SK-N-SH (cell line): Measurements from ENCODE around the gene FGFRL1. TPM values are rescaled to one million over a fixed set of nuclear protein-coding genes. Genes with fewer than 3 reads are reported as not detected.

Experiments
- CTCF ChIA-PET: fragments of 300-600, 350-600 bp; formaldehyde crosslinking; extraction: SDS; loops from one replicate; lab custom pipeline; 2021; lab: Yijun Ruan, JAX
- POLR2A ChIA-PET: fragments of 350-600 bp; sonication (Branson Sonifier 250); formaldehyde crosslinking; extraction: SDS; loops from one replicate; lab custom pipeline; 2020; ENCODE audit warnings: antibody characterized with exemption, inconsistent platforms; lab: Yijun Ruan, JAX
- DNase-seq: peaks from one replicate; pipeline ENCODE4 v3.0.0; 2012
- H2AFZ ChIP-seq: fragments of 200-600 bp; sonication (generic); 2 replicates; pipeline ENCODE4 v1.8.1; 2016; ENCODE audit warnings: antibody characterized with exemption, mild to moderate bottlenecking, low read depth
- H3F3A ChIP-seq: fragments of 200-600 bp; sonication (generic); replicated peaks from 2 replicates; pipeline ENCODE3; 2016; ENCODE audit warnings: antibody characterized with exemption, mild to moderate bottlenecking; ENCODE audit not compliant: insufficient read depth
- H3K27ac ChIP-seq, 2 experiments: fragments of 200-500 bp in 1 of 2; fragments of 200-600 bp in 1 of 2; sonication (Bioruptor generic) in 1 of 2; sonication (generic), shearing (Covaris generic) in 1 of 2; 2 replicates each; pipeline versions ENCODE4 v1.5.1 to v1.6.1; 2014 to 2016; ENCODE audit warnings: low read depth in 2 of 2, inconsistent platforms in 1 of 2, low read length in 1 of 2, mild to moderate bottlenecking in 1 of 2, mixed read lengths in 1 of 2
- H3K27me3 ChIP-seq: fragments of 200-600 bp; sonication (generic), shearing (Covaris generic); 2 replicates; pipeline ENCODE4 v1.6.1; 2016; ENCODE audit warnings: mixed run types; ENCODE audit not compliant: insufficient read depth
- H3K36me3 ChIP-seq, 2 experiments: fragments of 200-500 bp in 1 of 2; fragments of 200-600 bp in 1 of 2; sonication (Bioruptor generic) in 1 of 2; sonication (generic) in 1 of 2; replicated peaks in 1 of 2; 2 replicates each; pipeline versions ENCODE3 to v1.5.1; 2014 to 2016; ENCODE audit warnings: low read length in 1 of 2, mild to moderate bottlenecking in 1 of 2; ENCODE audit not compliant: insufficient read depth in 2 of 2, control insufficient read depth in 1 of 2
- H3K4me1 ChIP-seq, 2 experiments: fragments of 200-500 bp in 1 of 2; fragments of 200-600 bp in 1 of 2; sonication (Bioruptor generic) in 1 of 2; sonication (generic), shearing (Covaris generic) in 1 of 2; 2 replicates each; pipeline versions ENCODE4 v1.5.1 to v1.6.1; 2014 to 2016; ENCODE audit warnings: low read depth in 1 of 2, low read length in 1 of 2, mixed run types in 1 of 2; ENCODE audit not compliant: insufficient read depth in 2 of 2, control insufficient read depth in 1 of 2
- H3K4me2 ChIP-seq: fragments of 200-600 bp; sonication (generic), shearing (Covaris generic); 2 replicates; pipeline ENCODE4 v1.6.1; 2017; ENCODE audit warnings: mixed run types
- H3K4me3 ChIP-seq, 2 experiments: fragments of 200-500 bp in 1 of 2; fragments of 200-600 bp in 1 of 2; sonication (Bioruptor generic) in 1 of 2; sonication (generic), shearing (Covaris generic) in 1 of 2; 2 replicates each; pipeline versions ENCODE4 v1.5.1 to v1.8.1; 2014 to 2016; ENCODE audit warnings: low read depth in 2 of 2, inconsistent platforms in 1 of 2, low read length in 1 of 2, mild to moderate bottlenecking in 1 of 2, mixed read lengths in 1 of 2, moderate library complexity in 1 of 2
- H3K79me2 ChIP-seq: fragments of 200-600 bp; sonication (generic); 2 replicates; pipeline ENCODE4 v1.8.1; 2017; ENCODE audit warnings: mild to moderate bottlenecking; ENCODE audit not compliant: insufficient read depth
- H3K9ac ChIP-seq: fragments of 200-600 bp; sonication (generic); 2 replicates; pipeline ENCODE4 v1.6.1; 2017; ENCODE audit warnings: mixed run types
- H3K9me2 ChIP-seq: fragments of 200-600 bp; sonication (generic); 2 replicates; pipeline ENCODE4 v1.6.1; 2017; ENCODE audit warnings: mixed run types
- H3K9me3 ChIP-seq: fragments of 200-600 bp; sonication (generic); 2 replicates; pipeline ENCODE4 v1.6.1; 2017; ENCODE audit warnings: mixed run types, mild to moderate bottlenecking, moderate library complexity
- H4K20me1 ChIP-seq: fragments of 200-600 bp; sonication (generic); 2 replicates; pipeline ENCODE4 v1.6.1; 2017; ENCODE audit warnings: mild to moderate bottlenecking, mixed run types; ENCODE audit not compliant: insufficient read depth
- CHD2 ChIP-seq: fragments of 150-350 bp; IDR thresholded peaks from 2 replicates; pipeline ENCODE4 v1.6.1; 2018; ENCODE audit warnings: low read length; ENCODE audit not compliant: partially characterized antibody
- EZH2phosphoT487 ChIP-seq: fragments of 200-600 bp; sonication (generic); IDR thresholded peaks from 2 replicates; pipeline ENCODE4 v1.6.1; 2017; ENCODE audit warnings: low read depth, mixed run types, mild to moderate bottlenecking, antibody characterized with exemption, moderate library complexity, borderline replicate concordance
- FOXJ3 ChIP-seq: sonication (generic); formaldehyde crosslinking; IDR thresholded peaks from 2 replicates; pipeline ENCODE4 v1.5.1; 2020; ENCODE audit warnings: mild to moderate bottlenecking, missing genetic modification reagents
- FOXM1 ChIP-seq: IDR thresholded peaks from 2 replicates; pipeline ENCODE4 v1.4.0; 2012; ENCODE audit warnings: low read depth, mild to moderate bottlenecking
- GABPA ChIP-seq: IDR thresholded peaks from 2 replicates; pipeline ENCODE4 v1.4.0; 2012; ENCODE audit warnings: low read depth, mild to moderate bottlenecking
- MEF2A ChIP-seq: IDR thresholded peaks from 2 replicates; pipeline ENCODE4 v1.4.0; 2012; ENCODE audit warnings: low read depth, borderline replicate concordance
- MXI1 ChIP-seq: IDR thresholded peaks from 2 replicates; pipeline ENCODE4 v1.6.1; 2012; ENCODE audit warnings: mild to moderate bottlenecking, low read depth, low read length, improper control_type of control experiment
- NFIC ChIP-seq: IDR thresholded peaks from 2 replicates; pipeline ENCODE4 v1.4.0; 2012; ENCODE audit warnings: borderline replicate concordance
- POLR2AphosphoS5 ChIP-seq: IDR thresholded peaks from 2 replicates; pipeline ENCODE4 v1.6.1; 2012; ENCODE audit warnings: low read depth, low read length
- RCOR1 ChIP-seq: fragments of 150-350 bp; IDR thresholded peaks from 2 replicates; pipeline ENCODE4 v1.6.1; 2017; ENCODE audit warnings: antibody characterized with exemption, low read length
- RFX5 ChIP-seq: IDR thresholded peaks from 2 replicates; pipeline ENCODE4 v1.6.1; 2012; ENCODE audit warnings: mild to moderate bottlenecking, improper control_type of control experiment, low read length
- RXRA ChIP-seq: IDR thresholded peaks from 2 replicates; pipeline ENCODE4 v1.4.0; 2012; ENCODE audit warnings: low read depth, mild to moderate bottlenecking, borderline replicate concordance
- SIN3A ChIP-seq: IDR thresholded peaks from 2 replicates; pipeline ENCODE4 v1.6.1; 2012; ENCODE audit warnings: low read depth, mild to moderate bottlenecking, low read length, moderate library complexity, borderline replicate concordance
- SMC3 ChIP-seq: IDR thresholded peaks from 2 replicates; pipeline ENCODE4 v1.6.1; 2012; ENCODE audit warnings: low read depth, low read length, improper control_type of control experiment
- TAF1 ChIP-seq: IDR thresholded peaks from 2 replicates; pipeline ENCODE4 v1.6.1; 2012; ENCODE audit warnings: low read depth, mild to moderate bottlenecking, low read length, moderate library complexity, borderline replicate concordance
- TCF12 ChIP-seq: IDR thresholded peaks from 2 replicates; pipeline ENCODE4 v1.4.0; 2012
- TEAD4 ChIP-seq: IDR thresholded peaks from 2 replicates; pipeline ENCODE4 v1.4.0; 2012; ENCODE audit warnings: mild to moderate bottlenecking, borderline replicate concordance; ENCODE audit not compliant: insufficient read depth
- YY1 ChIP-seq: IDR thresholded peaks from 2 replicates; pipeline ENCODE4 v1.4.0; 2012; ENCODE audit warnings: low read depth, mild to moderate bottlenecking
- WGBS: methylation state at CpG from one replicate; pipeline ENCODE4 v1.1.6; 2017; ENCODE audit warnings: low lambda C conversion rate; 5-methylcytosine and 5-hydroxymethylcytosine counted together
- polyA plus RNA-seq, 3 experiments: library from polyadenylated mRNA; depleted of rRNA; stranded (reverse); fragments of >200 nt; gene quantifications; 2 replicates each; pipeline ENCODE4 v1.2.3, GENCODE V29; 2012
- TF ChIP-seq, protein P1 (sequence below): IDR thresholded peaks from 2 replicates; pipeline ENCODE4 v1.6.1; 2012; ENCODE audit warnings: mild to moderate bottlenecking, low read depth, low read length, moderate library complexity
- TF ChIP-seq, protein P2 (sequence below): fragments of 200-600 bp; sonication (generic); IDR thresholded peaks from 2 replicates; pipeline ENCODE4 v1.6.1; 2017; ENCODE audit warnings: antibody characterized with exemption, mild to moderate bottlenecking, moderate library complexity
- TF ChIP-seq, protein P3 (sequence below): fragments of 150-350 bp; IDR thresholded peaks from 2 replicates; pipeline ENCODE4 v1.6.1; 2017; ENCODE audit warnings: antibody characterized with exemption, low read length, low read depth, borderline replicate concordance
- TF ChIP-seq, protein P4 (sequence below): IDR thresholded peaks from 2 replicates; pipeline ENCODE4 v1.4.0; 2012; ENCODE audit warnings: low read depth, borderline replicate concordance
- TF ChIP-seq, protein P5 (sequence below): IDR thresholded peaks from 2 replicates; pipeline ENCODE4 v1.4.0; 2012; ENCODE audit warnings: low read depth, borderline replicate concordance

FGFRL1 gene
- polyA plus RNA-seq, 1 of the 3 experiments (the other 2 are of a cell fraction) = 22.5 TPM

DNA sequence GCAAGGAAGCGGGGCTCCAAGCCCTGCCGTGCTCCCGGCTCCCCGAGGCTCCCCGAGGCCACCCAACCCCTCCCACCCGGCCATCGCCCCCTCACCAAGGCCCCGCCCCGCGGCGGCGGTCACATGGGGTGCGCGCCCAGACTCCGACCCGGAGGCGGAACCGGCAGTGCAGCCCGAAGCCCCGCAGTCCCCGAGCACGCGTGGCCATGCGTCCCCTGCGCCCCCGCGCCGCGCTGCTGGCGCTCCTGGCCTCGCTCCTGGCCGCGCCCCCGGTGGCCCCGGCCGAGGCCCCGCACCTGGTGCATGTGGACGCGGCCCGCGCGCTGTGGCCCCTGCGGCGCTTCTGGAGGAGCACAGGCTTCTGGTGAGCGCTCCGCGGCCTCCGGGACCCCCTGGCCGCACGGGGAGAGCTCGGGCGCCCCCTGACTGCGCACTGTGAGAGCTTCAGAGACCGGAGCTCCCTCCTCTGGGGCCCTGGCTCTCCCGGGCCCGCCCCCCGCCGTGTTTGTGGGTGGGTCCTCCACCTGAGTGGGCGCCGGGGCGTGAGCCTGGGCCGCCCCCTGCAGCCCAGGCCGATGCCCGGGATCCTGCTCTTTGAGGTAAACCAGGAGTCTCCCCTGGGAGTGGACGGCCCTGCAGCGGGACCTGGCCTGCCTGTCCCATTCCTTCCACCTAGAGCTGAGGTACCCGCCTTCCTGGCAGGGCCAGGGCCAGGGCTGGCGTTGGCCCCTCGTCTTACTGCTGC, 24.4 kb upstream of the FGFRL1 start, which contains the start of gene IDUA:
IDUA (plus strand) TSS at position 166 of the 745 bp plus-strand sequence; CDS start at position 207, 41 bp downstream.
- peak within 1 kb of the TSS; percentile 88; the same call in 1 of the 2 replicates for H2AFZ ChIP-seq
- POLR2A ChIA-PET = interaction anchor here (1.0 to 1.4 kb wide), 4 partner anchors 12 to 61 kb away, joined by 3 to 5 read pairs (median 4); partner anchors contain the start of genes GAK and TMEM175
- H3K4me1 ChIP-seq = peaks cover 10 to 17% of the 10 kb centered on the region in 2 experiments; a peak in 1 of 4 replicates
- H3K27ac ChIP-seq = peak within 1 kb of the TSS; percentile 55 to 82
- H3F3A ChIP-seq = no peaks in the 10 kb centered on the region
- H3K79me2 ChIP-seq = peaks cover 7% of the 10 kb centered on the region; the same call in 1 of the 2 replicates
- H3K9ac ChIP-seq = peak within 1 kb of the TSS; percentile 77
- H3K9me3 ChIP-seq = no peaks in the 10 kb centered on the region
- peak within 1 kb of the TSS; percentile 95 for H3K4me2 ChIP-seq
- no peaks in the 10 kb centered on the region for H3K9me2 ChIP-seq
- peak within 1 kb of the TSS; percentile 76 to 85 for H3K4me3 ChIP-seq
- 5% methylated on average over 9 of the region's 69 CpGs for WGBS
- CTCF ChIA-PET = interaction anchor here (0.6 to 2.6 kb wide), 20 partner anchors 11 to 303 kb away, joined by 3 to 27 read pairs (median 6); partner anchors contain the start of genes GAK and TMEM175
- H4K20me1 ChIP-seq = no peaks in the 10 kb centered on the region
- no peaks in the 10 kb centered on the region for H3K27me3 ChIP-seq
- peak; percentile 97 for DNase-seq
- peaks cover 0 to 16% of the 10 kb centered on the region in 2 experiments for H3K36me3 ChIP-seq
- no peak for TF ChIP-seq MEF2A
- TF ChIP-seq, protein P1, sequence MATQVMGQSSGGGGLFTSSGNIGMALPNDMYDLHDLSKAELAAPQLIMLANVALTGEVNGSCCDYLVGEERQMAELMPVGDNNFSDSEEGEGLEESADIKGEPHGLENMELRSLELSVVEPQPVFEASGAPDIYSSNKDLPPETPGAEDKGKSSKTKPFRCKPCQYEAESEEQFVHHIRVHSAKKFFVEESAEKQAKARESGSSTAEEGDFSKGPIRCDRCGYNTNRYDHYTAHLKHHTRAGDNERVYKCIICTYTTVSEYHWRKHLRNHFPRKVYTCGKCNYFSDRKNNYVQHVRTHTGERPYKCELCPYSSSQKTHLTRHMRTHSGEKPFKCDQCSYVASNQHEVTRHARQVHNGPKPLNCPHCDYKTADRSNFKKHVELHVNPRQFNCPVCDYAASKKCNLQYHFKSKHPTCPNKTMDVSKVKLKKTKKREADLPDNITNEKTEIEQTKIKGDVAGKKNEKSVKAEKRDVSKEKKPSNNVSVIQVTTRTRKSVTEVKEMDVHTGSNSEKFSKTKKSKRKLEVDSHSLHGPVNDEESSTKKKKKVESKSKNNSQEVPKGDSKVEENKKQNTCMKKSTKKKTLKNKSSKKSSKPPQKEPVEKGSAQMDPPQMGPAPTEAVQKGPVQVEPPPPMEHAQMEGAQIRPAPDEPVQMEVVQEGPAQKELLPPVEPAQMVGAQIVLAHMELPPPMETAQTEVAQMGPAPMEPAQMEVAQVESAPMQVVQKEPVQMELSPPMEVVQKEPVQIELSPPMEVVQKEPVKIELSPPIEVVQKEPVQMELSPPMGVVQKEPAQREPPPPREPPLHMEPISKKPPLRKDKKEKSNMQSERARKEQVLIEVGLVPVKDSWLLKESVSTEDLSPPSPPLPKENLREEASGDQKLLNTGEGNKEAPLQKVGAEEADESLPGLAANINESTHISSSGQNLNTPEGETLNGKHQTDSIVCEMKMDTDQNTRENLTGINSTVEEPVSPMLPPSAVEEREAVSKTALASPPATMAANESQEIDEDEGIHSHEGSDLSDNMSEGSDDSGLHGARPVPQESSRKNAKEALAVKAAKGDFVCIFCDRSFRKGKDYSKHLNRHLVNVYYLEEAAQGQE = no peak
- TF ChIP-seq POLR2AphosphoS5 = peak; percentile 46; the same call in 1 of the 2 replicates
- no peak for TF ChIP-seq EZH2phosphoT487
- TF ChIP-seq, protein P2, sequence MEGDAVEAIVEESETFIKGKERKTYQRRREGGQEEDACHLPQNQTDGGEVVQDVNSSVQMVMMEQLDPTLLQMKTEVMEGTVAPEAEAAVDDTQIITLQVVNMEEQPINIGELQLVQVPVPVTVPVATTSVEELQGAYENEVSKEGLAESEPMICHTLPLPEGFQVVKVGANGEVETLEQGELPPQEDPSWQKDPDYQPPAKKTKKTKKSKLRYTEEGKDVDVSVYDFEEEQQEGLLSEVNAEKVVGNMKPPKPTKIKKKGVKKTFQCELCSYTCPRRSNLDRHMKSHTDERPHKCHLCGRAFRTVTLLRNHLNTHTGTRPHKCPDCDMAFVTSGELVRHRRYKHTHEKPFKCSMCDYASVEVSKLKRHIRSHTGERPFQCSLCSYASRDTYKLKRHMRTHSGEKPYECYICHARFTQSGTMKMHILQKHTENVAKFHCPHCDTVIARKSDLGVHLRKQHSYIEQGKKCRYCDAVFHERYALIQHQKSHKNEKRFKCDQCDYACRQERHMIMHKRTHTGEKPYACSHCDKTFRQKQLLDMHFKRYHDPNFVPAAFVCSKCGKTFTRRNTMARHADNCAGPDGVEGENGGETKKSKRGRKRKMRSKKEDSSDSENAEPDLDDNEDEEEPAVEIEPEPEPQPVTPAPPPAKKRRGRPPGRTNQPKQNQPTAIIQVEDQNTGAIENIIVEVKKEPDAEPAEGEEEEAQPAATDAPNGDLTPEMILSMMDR = peak; percentile 58
- TF ChIP-seq CHD2 = peak; percentile 20
- no peak for TF ChIP-seq NFIC
- TF ChIP-seq GABPA = peak; percentile 75
- TF ChIP-seq FOXM1 = no peak
- no peak for TF ChIP-seq YY1
- TF ChIP-seq RXRA = no peak
- TF ChIP-seq, protein P3, sequence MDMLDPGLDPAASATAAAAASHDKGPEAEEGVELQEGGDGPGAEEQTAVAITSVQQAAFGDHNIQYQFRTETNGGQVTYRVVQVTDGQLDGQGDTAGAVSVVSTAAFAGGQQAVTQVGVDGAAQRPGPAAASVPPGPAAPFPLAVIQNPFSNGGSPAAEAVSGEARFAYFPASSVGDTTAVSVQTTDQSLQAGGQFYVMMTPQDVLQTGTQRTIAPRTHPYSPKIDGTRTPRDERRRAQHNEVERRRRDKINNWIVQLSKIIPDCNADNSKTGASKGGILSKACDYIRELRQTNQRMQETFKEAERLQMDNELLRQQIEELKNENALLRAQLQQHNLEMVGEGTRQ = peak; percentile 21; the same call in 1 of the 2 replicates
- TF ChIP-seq RFX5 = no peak
- no peak for TF ChIP-seq TCF12
- no peak for TF ChIP-seq FOXJ3
- TF ChIP-seq TAF1 = 0 out of 2 replicates have a peak, but pooled peaks have one; percentile 33
- TF ChIP-seq SIN3A = no peak
- TF ChIP-seq MXI1 = peak; percentile 85; the same call in 1 of the 2 replicates
- peak; percentile 31; the same call in 1 of the 2 replicates for TF ChIP-seq SMC3
- no peak for TF ChIP-seq TEAD4
- TF ChIP-seq, protein P4, sequence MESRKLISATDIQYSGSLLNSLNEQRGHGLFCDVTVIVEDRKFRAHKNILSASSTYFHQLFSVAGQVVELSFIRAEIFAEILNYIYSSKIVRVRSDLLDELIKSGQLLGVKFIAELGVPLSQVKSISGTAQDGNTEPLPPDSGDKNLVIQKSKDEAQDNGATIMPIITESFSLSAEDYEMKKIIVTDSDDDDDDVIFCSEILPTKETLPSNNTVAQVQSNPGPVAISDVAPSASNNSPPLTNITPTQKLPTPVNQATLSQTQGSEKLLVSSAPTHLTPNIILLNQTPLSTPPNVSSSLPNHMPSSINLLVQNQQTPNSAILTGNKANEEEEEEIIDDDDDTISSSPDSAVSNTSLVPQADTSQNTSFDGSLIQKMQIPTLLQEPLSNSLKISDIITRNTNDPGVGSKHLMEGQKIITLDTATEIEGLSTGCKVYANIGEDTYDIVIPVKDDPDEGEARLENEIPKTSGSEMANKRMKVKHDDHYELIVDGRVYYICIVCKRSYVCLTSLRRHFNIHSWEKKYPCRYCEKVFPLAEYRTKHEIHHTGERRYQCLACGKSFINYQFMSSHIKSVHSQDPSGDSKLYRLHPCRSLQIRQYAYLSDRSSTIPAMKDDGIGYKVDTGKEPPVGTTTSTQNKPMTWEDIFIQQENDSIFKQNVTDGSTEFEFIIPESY = no peak
- no peak for TF ChIP-seq RCOR1
- TF ChIP-seq, protein P5, sequence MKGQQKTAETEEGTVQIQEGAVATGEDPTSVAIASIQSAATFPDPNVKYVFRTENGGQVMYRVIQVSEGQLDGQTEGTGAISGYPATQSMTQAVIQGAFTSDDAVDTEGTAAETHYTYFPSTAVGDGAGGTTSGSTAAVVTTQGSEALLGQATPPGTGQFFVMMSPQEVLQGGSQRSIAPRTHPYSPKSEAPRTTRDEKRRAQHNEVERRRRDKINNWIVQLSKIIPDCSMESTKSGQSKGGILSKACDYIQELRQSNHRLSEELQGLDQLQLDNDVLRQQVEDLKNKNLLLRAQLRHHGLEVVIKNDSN = peak; percentile 90
